Stimulated activated CD4-positive, alpha-beta T cell treated with anti-CD3 and anti-CD28 coated beads, TNF-alpha, amount 100 ng/mL, for 48 hours (primary cell): ENCODE measurements around the gene ASB17.
"Not testable (repeated sequence)": the region's sequence is repeated elsewhere in the genome, so short reads cannot be mapped to it uniquely, and the experiment has no call there.

Experiments used
- DNase-seq, 3 donors: peaks; one replicate each; pipeline ENCODE4 v3.0.0-alpha.2; 2020; ENCODE audit warnings: low read depth in 3 of 3

The ASB17 gene, protein sequence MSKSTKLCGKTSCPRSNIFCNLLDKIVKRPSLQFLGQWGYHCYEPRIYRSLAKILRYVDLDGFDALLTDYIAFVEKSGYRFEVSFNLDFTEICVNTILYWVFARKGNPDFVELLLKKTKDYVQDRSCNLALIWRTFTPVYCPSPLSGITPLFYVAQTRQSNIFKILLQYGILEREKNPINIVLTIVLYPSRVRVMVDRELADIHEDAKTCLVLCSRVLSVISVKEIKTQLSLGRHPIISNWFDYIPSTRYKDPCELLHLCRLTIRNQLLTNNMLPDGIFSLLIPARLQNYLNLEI

DNA sequence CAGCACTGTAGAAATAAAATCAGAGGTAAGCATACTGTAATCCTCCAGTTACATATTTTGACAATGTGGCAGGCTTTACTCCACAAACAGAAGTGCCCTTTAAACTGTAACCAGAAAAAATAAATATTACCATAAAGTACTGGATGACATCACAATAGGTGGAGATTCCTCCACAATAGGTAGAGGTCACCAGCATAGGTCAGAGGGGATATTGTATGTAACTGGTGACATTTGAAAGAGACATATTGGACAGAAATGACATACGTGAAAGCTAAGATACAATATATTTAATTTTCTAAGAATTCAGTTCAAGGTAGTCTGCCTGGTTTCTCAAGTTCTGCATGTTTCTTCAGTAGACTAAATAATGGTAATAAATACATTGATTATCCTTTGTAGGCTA lies at the start of gene ASB17:
ASB17 (minus strand) TSS at position 101 of the 400 bp plus-strand sequence. CDS start 113 bp downstream, outside the sequence.
- DNase-seq, result no peak

DNA sequence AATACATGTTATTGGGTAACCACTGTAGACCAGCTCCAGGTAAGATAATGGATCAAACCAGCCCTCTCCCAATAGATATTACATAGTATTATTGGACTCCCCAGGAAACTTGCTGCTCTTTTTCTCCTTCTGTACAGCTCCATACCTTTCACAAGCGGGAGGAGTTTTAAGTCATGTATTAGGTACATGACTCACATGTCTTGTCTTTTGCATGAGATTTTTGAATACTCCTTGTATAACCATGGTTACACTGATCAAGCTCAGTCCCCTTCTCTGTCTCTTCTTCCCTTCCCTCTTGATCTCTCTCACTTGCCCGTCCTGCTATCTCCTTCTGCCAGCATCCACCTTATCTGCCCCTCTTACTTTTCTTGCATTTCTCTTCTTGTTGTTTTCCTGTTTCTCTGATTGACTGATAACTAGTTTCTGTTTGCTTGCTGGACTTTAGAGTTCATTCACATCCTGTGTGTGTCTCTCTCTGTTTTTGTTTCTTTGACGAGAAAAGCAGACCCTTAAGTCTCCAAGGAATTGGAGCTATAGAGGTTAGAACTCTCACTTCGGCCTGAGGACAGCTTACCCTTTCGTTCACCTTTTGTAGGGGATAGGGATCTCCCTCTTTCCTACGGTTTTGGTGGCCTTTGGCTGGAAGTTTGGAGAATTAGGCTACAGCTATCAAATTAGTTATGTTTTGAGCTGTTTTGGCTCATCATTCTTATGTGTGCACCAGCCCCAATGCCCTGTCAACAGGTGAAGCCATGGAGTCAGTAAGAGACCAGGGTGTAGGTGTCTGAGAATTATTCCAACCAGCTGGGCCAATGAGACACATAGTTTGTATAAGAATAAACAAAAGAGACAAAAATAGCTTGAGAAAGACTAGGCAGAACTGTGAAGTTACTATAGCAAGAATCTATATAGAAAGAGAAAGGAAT lies 49.0 kb upstream of the ASB17 start:
- DNase-seq, result no peak

DNA sequence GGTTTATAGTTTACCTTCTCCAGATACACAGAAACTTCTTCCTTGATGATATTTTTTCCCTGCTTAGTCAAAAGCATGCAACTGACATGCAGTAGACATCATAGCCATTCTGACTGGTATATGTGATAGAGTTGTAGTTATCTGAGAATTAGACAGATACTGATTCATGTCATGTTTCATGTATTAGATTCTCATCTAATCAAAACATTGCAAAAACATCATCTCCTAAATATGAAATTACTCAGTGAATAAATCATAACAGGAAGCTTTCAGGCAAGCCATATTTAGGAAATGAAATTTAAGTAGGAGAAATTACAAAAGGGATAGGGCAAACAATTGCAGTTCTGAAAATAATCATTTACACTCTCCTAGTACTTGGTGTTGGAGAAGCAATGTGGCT lies 38.4 kb upstream of the ASB17 start:
- DNase-seq, result no peak

DNA sequence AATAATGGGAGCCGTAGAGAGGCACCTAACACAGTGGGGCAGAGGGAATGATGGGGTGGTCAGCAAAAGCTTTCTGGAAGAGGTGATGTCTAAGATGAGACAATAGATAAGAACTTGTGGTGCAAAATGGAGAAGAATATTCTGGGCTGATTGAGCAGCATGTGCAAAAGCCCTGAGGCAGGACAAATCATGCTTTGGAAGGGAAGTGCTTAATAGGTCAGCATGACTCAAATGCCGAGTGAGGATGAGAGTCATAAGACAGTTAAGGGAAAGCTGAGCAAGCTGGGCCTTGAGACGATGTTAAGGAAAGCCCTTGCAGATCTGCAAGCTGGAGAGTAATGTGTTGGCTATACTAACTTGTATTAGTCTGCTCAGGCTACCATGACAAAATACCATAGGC lies 37.3 kb upstream of the ASB17 start:
- no peak for DNase-seq

DNA sequence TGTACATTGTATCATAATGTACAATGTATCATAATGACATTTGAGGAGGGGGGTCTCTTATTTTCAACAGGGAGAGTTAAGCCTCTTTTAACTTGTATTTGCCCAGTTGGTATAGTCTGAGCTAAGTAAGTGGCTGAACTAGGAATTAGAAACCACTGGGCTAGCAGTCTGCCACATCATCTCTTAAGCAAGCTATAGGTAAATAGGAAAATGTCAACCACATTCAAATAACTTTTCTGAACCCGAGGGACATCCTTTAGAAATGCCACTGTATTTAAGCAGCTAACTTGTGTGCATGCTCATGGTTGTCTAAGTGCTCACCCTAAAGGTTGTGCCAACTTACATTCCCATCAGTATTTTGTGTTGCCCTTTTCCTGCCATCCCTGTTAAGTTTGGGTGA lies 35.5 kb upstream of the ASB17 start:
- no peak for DNase-seq

DNA sequence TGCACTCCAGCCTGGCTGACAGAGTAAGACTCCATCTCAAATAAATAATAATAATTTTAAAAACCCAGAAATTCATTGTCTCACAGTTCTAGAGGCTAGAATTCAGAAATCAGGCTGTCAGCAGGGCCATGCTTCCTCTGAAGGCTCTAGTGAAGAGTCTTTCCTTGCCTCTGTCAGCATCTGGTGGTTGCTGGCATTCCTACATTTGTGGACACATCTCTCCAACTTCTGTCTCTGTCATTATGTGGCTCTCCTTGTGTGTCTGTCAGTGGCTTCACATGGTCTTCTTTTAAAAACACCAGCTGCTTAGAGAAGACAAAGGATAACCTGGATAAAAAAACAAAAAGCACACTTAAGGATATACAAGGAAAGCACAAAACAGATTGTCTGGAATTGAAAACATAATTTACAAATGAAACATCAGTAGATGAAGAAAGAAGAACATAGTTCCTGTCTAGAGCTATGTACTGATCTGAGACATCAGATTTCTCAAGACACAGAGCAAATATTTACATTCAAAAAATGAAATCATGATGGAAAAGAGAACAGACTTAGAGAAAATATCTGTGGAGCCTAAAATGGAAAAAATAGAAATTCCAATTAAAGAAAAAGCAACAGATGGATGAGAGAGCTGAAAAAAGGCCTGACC lies 32.7 kb upstream of the ASB17 start:
- DNase-seq, result no peak

DNA sequence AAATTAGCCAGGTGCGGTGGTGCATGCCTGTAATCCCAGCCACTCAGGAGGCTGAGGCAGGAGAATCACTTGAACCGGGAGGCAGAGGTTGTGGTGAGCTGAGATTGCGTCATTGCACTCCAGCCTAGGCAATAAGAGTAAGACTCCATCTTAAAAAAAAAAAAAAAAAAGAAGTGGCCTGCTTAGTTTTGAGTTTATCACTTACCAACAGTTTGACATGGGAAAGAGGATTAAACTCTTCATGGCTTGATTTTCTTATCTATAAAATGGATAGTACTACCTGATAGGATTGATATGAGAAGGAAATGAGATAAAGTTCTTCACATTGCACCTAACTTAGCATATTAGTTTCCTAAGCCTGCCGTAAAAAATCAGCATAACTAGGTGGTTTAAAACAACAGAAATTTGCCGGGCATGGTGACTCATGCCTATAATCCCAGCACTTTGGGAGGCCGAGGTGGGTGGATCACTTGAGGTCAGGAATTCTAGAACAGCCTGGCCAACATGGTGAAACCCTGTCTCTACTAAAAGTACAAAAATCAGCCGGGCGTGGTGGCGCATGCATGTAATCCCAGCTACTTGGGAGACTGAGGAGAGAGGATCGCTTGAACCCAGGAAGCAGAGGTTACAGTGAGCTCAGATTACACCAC lies 32.0 kb upstream of the ASB17 start:
- not testable (repeated sequence) for DNase-seq

DNA sequence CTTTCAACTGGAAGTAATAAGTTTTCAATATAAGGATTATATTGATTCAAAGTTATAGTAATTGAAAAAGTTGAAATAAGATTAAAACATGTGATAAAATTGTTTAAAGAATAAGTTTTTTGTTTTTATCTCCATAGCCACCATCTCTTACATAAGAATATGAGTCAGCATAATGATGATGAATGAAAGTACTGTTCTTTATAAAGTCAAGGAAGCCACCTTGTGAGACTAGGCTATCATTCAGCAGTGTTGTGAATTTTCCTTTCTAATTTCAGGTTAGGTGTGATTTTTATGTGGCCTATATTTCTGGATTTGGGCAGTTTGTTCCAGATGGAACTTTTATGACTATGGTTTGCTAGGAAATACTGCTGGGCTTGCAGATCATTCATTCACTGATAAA lies 22.4 kb upstream of the ASB17 start:
- DNase-seq, result no peak

DNA sequence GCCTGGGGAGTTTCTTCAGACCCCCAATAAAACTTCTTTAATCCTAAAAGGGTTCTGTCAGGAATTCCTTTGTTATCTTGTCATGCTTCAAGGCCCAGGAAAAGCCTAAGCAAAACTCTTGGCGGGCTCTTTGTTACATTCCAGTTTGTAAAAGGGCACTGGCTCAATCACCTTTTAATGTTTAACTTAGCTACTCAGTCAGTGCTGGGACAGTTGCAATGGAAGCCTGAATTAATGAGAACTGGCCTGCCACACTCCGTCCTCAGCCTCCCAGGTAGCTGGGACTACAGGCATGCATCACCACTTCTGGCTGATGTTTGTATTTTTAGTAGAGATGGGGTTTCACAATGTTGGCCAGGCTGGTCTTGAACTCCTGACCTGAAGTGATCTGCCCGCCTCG lies 21.3 kb upstream of the ASB17 start:
- DNase-seq, result no peak

DNA sequence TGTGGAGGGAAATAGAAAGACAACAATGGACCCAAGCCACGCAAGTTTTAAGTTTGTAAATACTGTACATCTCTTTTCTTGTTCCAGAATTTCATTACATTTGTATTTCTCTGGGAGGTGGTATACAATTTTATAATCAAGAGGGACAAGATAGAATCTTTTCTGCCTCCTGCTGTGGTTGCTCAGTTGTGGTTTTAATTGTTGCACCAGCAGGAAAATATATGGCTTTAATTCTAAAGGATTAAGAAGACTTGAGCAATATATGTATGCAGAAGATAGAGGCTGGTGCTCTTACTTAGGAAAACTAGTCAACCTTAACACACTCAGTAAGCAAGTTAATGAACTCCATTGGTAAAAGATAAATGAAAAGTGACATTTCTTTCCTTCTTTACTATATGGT lies 19.8 kb upstream of the ASB17 start:
- DNase-seq, result no peak

DNA sequence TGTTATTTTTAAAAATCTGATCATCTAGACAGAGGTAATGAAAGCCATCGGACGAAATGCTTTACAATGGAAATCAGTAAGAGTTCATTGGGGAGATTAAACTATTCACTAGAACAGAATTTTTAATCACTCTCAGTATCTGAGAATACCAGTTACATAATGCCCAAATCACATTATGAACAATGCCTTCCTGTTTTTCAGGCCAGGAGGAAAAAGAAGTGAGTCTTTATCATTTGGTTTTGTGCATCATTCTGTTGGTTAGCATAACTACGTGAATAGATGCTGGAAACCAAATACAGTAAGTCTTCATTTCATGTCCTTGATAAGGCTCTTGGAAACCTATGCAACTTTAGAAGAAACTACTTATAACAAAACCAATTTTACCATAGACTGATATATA lies 18.0 kb upstream of the ASB17 start:
- DNase-seq, result no peak

DNA sequence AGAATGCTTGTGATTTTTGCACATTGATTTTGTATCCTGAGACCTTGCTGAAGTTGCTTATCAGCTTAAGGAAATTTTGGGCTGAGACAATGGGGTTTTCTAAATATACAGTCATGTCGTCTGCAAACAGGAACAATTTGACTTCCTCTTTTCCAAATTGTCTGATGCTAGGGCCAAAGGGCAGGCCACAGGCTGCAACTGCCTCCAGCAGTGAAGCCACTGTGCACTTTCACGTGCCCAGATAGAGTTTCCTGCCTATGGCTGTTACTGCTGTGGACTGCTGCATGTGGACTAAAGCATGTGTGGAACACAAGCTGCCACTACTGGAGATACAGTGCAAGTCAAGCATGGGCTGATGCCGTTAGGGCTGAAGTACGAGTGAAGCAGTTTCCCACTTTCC lies 10.8 kb upstream of the ASB17 start:
- not testable (repeated sequence) for DNase-seq

DNA sequence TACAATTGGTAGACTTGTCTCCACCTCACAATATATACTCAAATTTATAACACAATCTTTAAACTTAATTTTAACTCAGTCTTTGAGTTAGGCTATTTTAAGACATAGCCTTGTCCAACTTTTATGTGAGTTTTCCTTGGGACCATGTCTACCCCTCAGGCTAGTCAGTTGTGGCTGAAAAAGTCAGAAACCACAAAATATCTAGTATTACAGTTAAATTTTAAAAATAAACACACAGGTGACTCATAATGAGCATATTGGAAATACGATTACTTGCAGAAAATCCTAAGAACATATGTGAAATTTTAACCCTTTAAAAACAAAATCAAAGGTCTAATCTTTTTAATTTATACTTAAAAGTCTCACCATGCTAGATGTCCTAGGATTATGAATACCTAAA lies 4.8 kb upstream of the ASB17 start:
- DNase-seq, result no peak

DNA sequence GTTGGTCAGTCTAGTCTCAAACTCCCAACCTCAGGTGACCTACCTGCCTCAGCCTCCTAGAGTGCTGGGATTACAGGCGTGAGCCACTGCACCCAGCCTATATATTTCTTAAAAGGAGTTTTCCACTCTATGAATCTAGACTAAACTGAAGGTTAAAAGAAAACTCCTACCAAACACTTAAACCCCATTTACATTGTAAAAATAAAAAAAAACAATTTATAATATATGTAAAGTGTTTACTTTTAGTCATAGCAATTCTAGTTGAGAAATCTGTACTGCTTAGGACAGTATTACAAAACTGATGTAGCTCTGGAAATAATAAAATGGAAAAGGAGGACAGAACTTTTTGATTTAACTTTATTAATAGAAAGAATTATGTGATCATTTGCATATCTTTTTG lies 9.5 kb downstream of the ASB17 start:
- DNase-seq, result no peak

DNA sequence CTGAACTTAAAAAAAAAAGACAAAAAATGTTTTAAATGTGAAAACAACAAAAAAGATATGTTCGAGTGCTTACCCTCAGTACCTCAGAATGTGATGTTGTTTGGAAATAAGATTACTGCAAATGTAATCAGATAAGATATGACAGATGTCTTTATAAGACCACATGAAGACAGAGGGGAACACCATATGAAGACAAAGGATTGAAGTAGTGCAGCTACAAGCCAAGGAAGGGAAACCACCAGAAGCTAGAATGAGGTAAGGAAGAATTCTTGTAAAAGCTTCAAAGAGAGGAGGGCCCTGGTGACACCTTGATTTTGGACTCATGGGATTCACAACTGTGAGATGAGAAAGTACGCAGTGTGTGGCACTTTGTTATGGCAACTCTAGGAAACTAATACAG lies 15.4 kb downstream of the ASB17 start:
- DNase-seq, result no peak

DNA sequence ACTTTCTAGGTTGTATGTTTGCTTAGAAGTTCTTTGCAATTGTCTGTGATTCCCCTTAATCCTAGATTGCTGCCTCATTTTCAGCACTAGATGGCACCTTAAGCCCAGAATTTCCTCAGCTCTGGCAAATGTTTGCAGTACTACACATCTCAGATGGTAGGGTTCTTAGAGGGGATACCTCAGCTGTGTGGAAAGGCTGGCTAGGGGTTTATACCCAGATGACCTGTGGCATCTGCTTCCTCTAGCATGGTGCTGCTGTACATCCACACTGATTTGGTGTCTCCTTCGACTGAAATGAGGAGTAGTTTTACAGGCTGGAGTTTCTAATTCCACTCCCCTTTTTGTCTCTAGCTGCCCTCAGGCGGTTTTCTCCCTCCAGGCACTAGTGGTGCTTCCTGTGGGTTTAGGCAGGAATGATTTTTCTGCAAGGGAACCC lies 23.5 kb downstream of the ASB17 start:
- DNase-seq, result no peak

DNA sequence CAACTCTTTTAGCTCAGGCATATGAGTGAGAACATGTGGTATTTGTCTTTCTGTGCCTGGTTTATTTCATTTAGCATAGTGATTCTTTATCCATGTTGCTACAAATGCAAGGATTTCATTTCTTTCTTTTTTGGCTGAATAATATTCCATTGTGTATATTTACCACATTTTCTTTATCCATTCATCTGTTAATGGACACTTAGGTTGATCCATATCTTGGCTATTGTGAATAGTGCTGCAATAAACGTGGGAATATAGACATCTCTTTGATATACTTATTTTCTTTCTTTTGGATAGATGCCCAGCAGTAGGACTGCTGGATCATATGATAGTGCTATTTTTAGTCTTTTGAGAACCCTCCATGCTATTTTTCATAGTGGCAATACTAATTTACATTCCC lies 30.8 kb downstream of the ASB17 start:
- DNase-seq, result no peak

DNA sequence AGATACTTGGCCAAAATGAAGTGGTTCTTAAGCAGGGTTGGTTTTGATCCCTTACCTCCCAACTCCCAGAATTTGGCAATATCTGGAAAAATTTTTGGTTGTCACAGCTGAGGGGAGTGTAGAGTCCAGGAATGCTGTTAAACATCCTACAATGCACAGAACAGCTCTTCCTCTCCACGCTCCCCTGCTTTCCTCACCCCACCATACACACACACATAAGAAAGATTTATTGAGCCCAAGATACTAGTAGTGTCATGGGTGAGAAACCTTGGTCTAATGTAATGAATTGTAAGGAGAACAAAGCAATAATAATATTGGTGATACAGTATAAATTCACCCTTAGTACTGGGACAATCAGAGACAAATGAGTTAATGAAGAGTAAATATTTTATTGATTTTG lies 47.8 kb downstream of the ASB17 start:
- no peak for DNase-seq

DNA sequence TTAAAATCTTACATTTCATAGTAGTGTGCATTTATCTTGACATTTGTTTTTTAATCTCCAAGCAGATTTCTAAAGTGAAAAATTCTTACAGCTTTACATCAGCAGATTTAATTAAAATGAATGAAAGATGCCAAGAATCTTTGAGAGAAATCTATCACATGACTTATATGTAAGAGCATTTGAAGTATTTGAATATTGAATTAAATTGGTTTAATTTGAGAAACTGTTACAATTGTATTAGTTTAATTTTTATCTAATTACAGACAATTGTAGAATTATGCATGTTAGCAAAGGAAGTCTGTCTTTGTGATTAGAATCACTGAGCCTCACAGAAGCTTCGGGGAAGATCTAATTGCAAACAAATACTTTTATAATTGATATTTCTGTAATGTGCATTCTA lies 52.2 kb downstream of the ASB17 start:
- no peak for DNase-seq

DNA sequence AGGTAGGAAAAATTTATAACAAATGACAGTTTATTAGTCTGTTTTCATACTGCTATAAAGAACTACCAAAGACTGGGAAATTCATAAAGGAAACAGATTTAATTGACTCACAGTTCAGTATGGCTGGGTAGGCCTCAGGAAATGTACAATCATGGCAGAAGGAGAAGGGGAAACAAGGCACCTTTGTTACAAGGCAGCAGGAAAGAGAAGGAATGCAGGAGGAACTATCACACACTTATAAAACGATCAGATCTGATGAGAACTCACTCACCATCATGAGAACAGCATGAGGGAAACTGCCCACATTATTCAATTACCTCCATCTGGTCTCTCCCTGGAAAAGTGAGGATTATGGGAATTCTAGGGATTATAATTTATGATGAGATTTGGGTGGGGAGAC lies 61.3 kb downstream of the ASB17 start:
- DNase-seq, result no peak
